H9 (cell line): Measurements from ENCODE around the gene PIP5K1C. TPM values are rescaled to one million over a fixed set of nuclear protein-coding genes. Genes with fewer than 3 reads are reported as not detected.

Experiments
- DNase-seq: peaks from one replicate; pipeline ENCODE4 v3.0.0-alpha.2; 2017
- H2AFZ ChIP-seq: one replicate; pipeline ENCODE4 v1.6.1; 2013; ENCODE audit warnings: mild to moderate bottlenecking, low read length, control low read depth, moderate library complexity
- H2AK5ac ChIP-seq: 2 replicates; pipeline ENCODE4 v1.6.1; 2013; ENCODE audit warnings: low read length, control low read depth, mixed read lengths; ENCODE audit not compliant: insufficient read length
- H2BK120ac ChIP-seq: one replicate; pipeline ENCODE4 v1.6.1; 2013; ENCODE audit warnings: low read depth, mild to moderate bottlenecking, low read length, control low read depth, inconsistent platforms; ENCODE audit not compliant: poor library complexity, severe bottlenecking
- H2BK12ac ChIP-seq: 2 replicates; pipeline ENCODE4 v1.6.1; 2013; ENCODE audit warnings: low read length, control low read depth, mixed read lengths, low read depth; ENCODE audit not compliant: insufficient read length
- H2BK15ac ChIP-seq: 2 replicates; pipeline ENCODE4 v1.6.1; 2013; ENCODE audit warnings: low read depth, low read length, control low read depth
- H2BK20ac ChIP-seq: one replicate; pipeline ENCODE4 v1.6.1; 2013; ENCODE audit warnings: low read depth, mild to moderate bottlenecking, low read length, control low read depth, inconsistent platforms; ENCODE audit not compliant: poor library complexity, severe bottlenecking
- H2BK5ac ChIP-seq: 2 replicates; pipeline ENCODE4 v1.6.1; 2013; ENCODE audit warnings: low read length, control low read depth, mixed read lengths; ENCODE audit not compliant: insufficient read length
- H3K14ac ChIP-seq: 2 replicates; pipeline ENCODE4 v1.6.1; 2013; ENCODE audit warnings: low read length, control low read depth; ENCODE audit not compliant: insufficient read depth
- H3K18ac ChIP-seq: 2 replicates; pipeline ENCODE4 v1.6.1; 2013; ENCODE audit warnings: low read depth, mild to moderate bottlenecking, mixed read lengths, low read length, control low read depth; ENCODE audit not compliant: insufficient read length
- H3K23ac ChIP-seq: 2 replicates; pipeline ENCODE4 v1.6.1; 2013; ENCODE audit warnings: low read length, control low read depth, mixed read lengths, low read depth; ENCODE audit not compliant: insufficient read length
- H3K23me2 ChIP-seq: 2 replicates; pipeline ENCODE4 v1.6.1; 2013; ENCODE audit warnings: low read depth, mild to moderate bottlenecking, mixed read lengths, low read length, control low read depth; ENCODE audit not compliant: insufficient read length, poor library complexity, severe bottlenecking
- H3K27ac ChIP-seq: 2 replicates; pipeline ENCODE4 v1.5.1; 2013; ENCODE audit warnings: low read length, control low read depth, mixed read lengths, low read depth; ENCODE audit not compliant: insufficient read length
- H3K27me3 ChIP-seq: 2 replicates; pipeline ENCODE4 v1.6.1; 2013; ENCODE audit warnings: low read length, control low read depth, inconsistent platforms; ENCODE audit not compliant: insufficient read depth
- H3K4ac ChIP-seq: 2 replicates; pipeline ENCODE4 v1.6.1; 2013; ENCODE audit warnings: low read depth, mild to moderate bottlenecking, control low read depth, inconsistent platforms, low read length, moderate library complexity
- H3K4me1 ChIP-seq: 2 replicates; pipeline ENCODE4 v1.6.1; 2013; ENCODE audit warnings: low read length, control low read depth, inconsistent platforms; ENCODE audit not compliant: insufficient read depth
- H3K4me2 ChIP-seq: 2 replicates; pipeline ENCODE4 v1.6.1; 2013; ENCODE audit warnings: low read length, control low read depth, mixed read lengths; ENCODE audit not compliant: insufficient read length, insufficient read depth
- H3K56ac ChIP-seq: 2 replicates; pipeline ENCODE4 v1.6.1; 2013; ENCODE audit warnings: low read depth, mild to moderate bottlenecking, mixed read lengths, low read length, control low read depth; ENCODE audit not compliant: insufficient read length
- H3K79me1 ChIP-seq: 2 replicates; pipeline ENCODE4 v1.6.1; 2013; ENCODE audit warnings: low read depth, mild to moderate bottlenecking, moderate library complexity, low read length, control low read depth, inconsistent platforms; ENCODE audit not compliant: insufficient read depth, poor library complexity, severe bottlenecking
- H3K79me2 ChIP-seq: 2 replicates; pipeline ENCODE4 v1.6.1; 2013; ENCODE audit warnings: low read length, control low read depth, inconsistent platforms; ENCODE audit not compliant: insufficient read depth
- H3K9ac ChIP-seq: 2 replicates; pipeline ENCODE4 v1.6.1; 2013; ENCODE audit warnings: low read length, control low read depth, mixed read lengths; ENCODE audit not compliant: insufficient read length; ENCODE audit errors: extremely low read depth
- H3K9me3 ChIP-seq: one replicate; pipeline ENCODE4 v1.6.1; 2013; ENCODE audit warnings: low read depth, low read length, inconsistent platforms; ENCODE audit not compliant: control insufficient read depth
- H3T11ph ChIP-seq: one replicate; pipeline ENCODE4 v1.6.1; 2013; ENCODE audit warnings: mild to moderate bottlenecking, low read length, control low read depth, inconsistent platforms
- H4K20me1 ChIP-seq: one replicate; pipeline ENCODE4 v1.6.1; 2013; ENCODE audit not compliant: control insufficient read depth, insufficient read length, insufficient read depth
- H4K5ac ChIP-seq: 2 replicates; pipeline ENCODE4 v1.6.1; 2013; ENCODE audit warnings: low read depth, mild to moderate bottlenecking, mixed read lengths, low read length, control low read depth; ENCODE audit not compliant: insufficient read length
- H4K8ac ChIP-seq: replicated peaks from 2 replicates; pipeline ENCODE4 v1.6.1; 2013; ENCODE audit warnings: low read length, control low read depth, mixed read lengths, low read depth; ENCODE audit not compliant: insufficient read length
- H4K91ac ChIP-seq: 2 replicates; pipeline ENCODE4 v1.6.1; 2013; ENCODE audit warnings: low read depth, mild to moderate bottlenecking, moderate library complexity, mixed read lengths, low read length, control low read depth; ENCODE audit not compliant: insufficient read length
- H3K27ac Mint-ChIP-seq, 3 experiments: 2 replicates in 2 of 3; 3 replicates in 1 of 3; pipeline ENCODE4 v1.8.0; 2020 to 2021; ENCODE audit warnings: mixed read lengths in 3 of 3, mild to moderate bottlenecking in 1 of 3, moderate library complexity in 1 of 3
- H3K27me3 Mint-ChIP-seq: 2 replicates; pipeline ENCODE4 v1.8.0; 2021; ENCODE audit warnings: low read depth, mild to moderate bottlenecking, moderate library complexity, mixed read lengths
- H3K36me3 Mint-ChIP-seq, 3 experiments: 2 replicates in 2 of 3; 3 replicates in 1 of 3; pipeline ENCODE4 v1.8.0; 2020 to 2021; ENCODE audit warnings: low read depth in 3 of 3, mixed read lengths in 3 of 3; ENCODE audit not compliant: insufficient read depth in 1 of 3
- H3K4me1 Mint-ChIP-seq, 2 experiments: 2 replicates each; pipeline ENCODE4 v1.8.0; 2020; ENCODE audit warnings: mixed read lengths in 2 of 2
- H3K4me3 Mint-ChIP-seq, 2 experiments: 2 replicates in 1 of 2; 3 replicates in 1 of 2; pipeline ENCODE4 v1.8.0; 2020 to 2021; ENCODE audit warnings: mild to moderate bottlenecking in 2 of 2, mixed read lengths in 2 of 2, moderate library complexity in 1 of 2
- H3K9me3 Mint-ChIP-seq, 2 experiments: 2 replicates in 1 of 2; 3 replicates in 1 of 2; pipeline ENCODE4 v1.8.0; 2020; ENCODE audit warnings: mild to moderate bottlenecking in 2 of 2, mixed read lengths in 2 of 2, moderate library complexity in 1 of 2
- CTCF ChIP-seq: fragments of 200-600 bp; sonication (generic); conservative IDR thresholded peaks from 3 replicates; pipeline ENCODE4 v1.8.0; 2021; ENCODE audit warnings: antibody characterized with exemption, mild to moderate bottlenecking
- WGBS: extraction: QIAGEN DNeasy Blood & Tissue Kit; methylation state at CpG from one replicate; pipeline ENCODE4 v1.1.7; 2013; ENCODE audit warnings: missing lambda C conversion rate, low lambda C conversion rate, mixed read lengths; ENCODE audit not compliant: insufficient read length; ENCODE audit errors: extremely low coverage; 5-methylcytosine and 5-hydroxymethylcytosine counted together
- total RNA-seq: library from RNA; stranded (reverse); gene quantifications from 2 replicates; pipeline ENCODE4 v1.2.1, GENCODE V29; 2021

The PIP5K1C gene
- total RNA-seq, 1 experiment from 2014 or later: 41.7 TPM

GRCh38 chr19:3723110-3723488 lies 22.8 kb upstream of the PIP5K1C start:
- peaks cover 3% of the 10 kb centered on the region for H3K27me3 Mint-ChIP-seq
- Histone ChIP-seq H3K23ac (no peak overlapping the region), H2AFZ (no peak overlapping the region), H3K4ac (no peak overlapping the region), H3K23me2 (peaks cover 10% of the 10 kb centered on the region), H3T11ph (no peak overlapping the region), H3K79me1 (no peaks in the 10 kb centered on the region), H3K14ac (no peak overlapping the region), H2BK12ac (no peak overlapping the region), H3K27me3 (no peaks in the 10 kb centered on the region), H3K9me3 (no peaks in the 10 kb centered on the region), H2BK5ac (no peak overlapping the region), H3K4me1 (no peaks in the 10 kb centered on the region; the same call in 1 of the 2 replicates), H3K18ac (peak overlapping the region; percentile 0), H2BK120ac (no peak overlapping the region), H3K79me2 (no peaks in the 10 kb centered on the region), H4K20me1 (no peaks in the 10 kb centered on the region), H4K91ac (no peak overlapping the region), H3K9ac (no peak overlapping the region), H3K27ac (no peak overlapping the region), H4K5ac (no peak overlapping the region), H3K4me2 (no peak overlapping the region), H3K56ac (no peak overlapping the region), H2AK5ac (no peak overlapping the region), H2BK20ac (no peak overlapping the region), H4K8ac (no peak overlapping the region), H2BK15ac (no peak overlapping the region)
- peak overlapping the region; percentile 50 to 87 for H3K4me3 Mint-ChIP-seq
- no peak for TF ChIP-seq CTCF
- H3K9me3 Mint-ChIP-seq: no peaks in the 10 kb centered on the region; a peak in 1 of 5 replicates
- no peaks in the 10 kb centered on the region for H3K36me3 Mint-ChIP-seq
- whole genome bisulfite sequencing: no CpG with 5 or more reads among the region's 5 CpGs
- H3K27ac Mint-ChIP-seq: peak overlapping the region; percentile 4 to 91 (median 70); a peak in 4 of 7 replicates
- H3K4me1 Mint-ChIP-seq: peaks cover 16 to 43% of the 10 kb centered on the region in 2 experiments
- no peak for DNase-seq
